Hepatocyte (in vitro differentiated cells): ENCODE data around the gene CIC. TPM values are rescaled to one million over a fixed set of nuclear protein-coding genes. Genes with fewer than 3 reads are reported as not detected.
"Not testable (repeated sequence)": the region's sequence is repeated elsewhere in the genome, so short reads cannot be mapped to it uniquely, and the experiment has no call there.

ENCODE experiments used
- DNase-seq: peaks from one replicate; pipeline ENCODE4 v3.0.0-alpha.2; 2016; ENCODE audit warnings: low spot score
- H2AFZ ChIP-seq: fragments of 200-600 bp; sonication (generic); 2 replicates; pipeline ENCODE4 v1.6.0; 2016; ENCODE audit warnings: antibody characterized with exemption, mild to moderate bottlenecking
- H3K27ac ChIP-seq: fragments of 200-600 bp; sonication (generic); 2 replicates; pipeline ENCODE4 v1.5.1; 2016; ENCODE audit warnings: mild to moderate bottlenecking
- H3K27me3 ChIP-seq: fragments of 200-600 bp; sonication (generic); 2 replicates; pipeline ENCODE4 v1.6.1; 2016
- H3K36me3 ChIP-seq: fragments of 200-600 bp; sonication (generic); replicated peaks from 2 replicates; pipeline ENCODE4 v1.5.1; 2016; ENCODE audit warnings: low read depth; ENCODE audit not compliant: insufficient read depth
- H3K4me1 ChIP-seq: fragments of 200-600 bp; sonication (generic); 2 replicates; pipeline ENCODE4 v1.5.1; 2016; ENCODE audit warnings: mild to moderate bottlenecking, moderate library complexity; ENCODE audit not compliant: insufficient read depth
- H3K4me2 ChIP-seq: fragments of 200-600 bp; sonication (generic); 2 replicates; pipeline ENCODE4 v1.6.0; 2016
- H3K4me3 ChIP-seq: fragments of 200-600 bp; sonication (generic); 2 replicates; pipeline ENCODE4 v1.5.1; 2016; ENCODE audit warnings: mild to moderate bottlenecking
- H3K79me2 ChIP-seq: fragments of 200-600 bp; sonication (generic); 2 replicates; pipeline ENCODE4 v1.6.0; 2017; ENCODE audit warnings: mild to moderate bottlenecking
- H3K9me2 ChIP-seq: fragments of 200-600 bp; sonication (generic); replicated peaks from 2 replicates; pipeline ENCODE4 v1.6.0; 2017; ENCODE audit warnings: mild to moderate bottlenecking; ENCODE audit not compliant: insufficient read depth
- H3K9me3 ChIP-seq: fragments of 200-600 bp; sonication (generic); 2 replicates; pipeline ENCODE4 v1.5.1; 2016; ENCODE audit warnings: low read depth, mild to moderate bottlenecking
- H4K20me1 ChIP-seq: fragments of 200-600 bp; sonication (generic); 2 replicates; pipeline ENCODE4 v1.6.0; 2016; ENCODE audit warnings: mild to moderate bottlenecking; ENCODE audit not compliant: insufficient read depth, poor library complexity, severe bottlenecking
- CTCF ChIP-seq: fragments of 200-600 bp; sonication (generic); IDR thresholded peaks from 2 replicates; pipeline ENCODE4 v1.5.1; 2016; ENCODE audit warnings: antibody characterized with exemption, mild to moderate bottlenecking; ENCODE audit not compliant: poor library complexity
- EZH2 ChIP-seq: fragments of 200-600 bp; sonication (generic); IDR thresholded peaks from 2 replicates; pipeline ENCODE4 v1.6.1; 2016; ENCODE audit warnings: antibody characterized with exemption, mild to moderate bottlenecking, borderline replicate concordance
- EZH2phosphoT487 ChIP-seq: fragments of 200-600 bp; sonication (generic); IDR thresholded peaks from one replicate; pipeline ENCODE4 v1.6.1; 2018; ENCODE audit warnings: antibody characterized with exemption, mild to moderate bottlenecking, low read depth, moderate library complexity; ENCODE audit not compliant: unreplicated experiment, severe bottlenecking
- WGBS: methylation state at CpG from one replicate; pipeline ENCODE4 v1.1.6; 2016; ENCODE audit warnings: low lambda C conversion rate; ENCODE audit errors: missing lambda C conversion rate; 5-methylcytosine and 5-hydroxymethylcytosine counted together
- polyA plus RNA-seq: library from polyadenylated mRNA; unstranded; fragments of >200 nt; fragmentation: Nextera tagmentation; extraction: Ambion mirVana; gene quantifications from 2 replicates; pipeline ENCODE4 v1.2.1, GENCODE V29; 2016
- total RNA-seq: library from RNA; depleted of rRNA; stranded (reverse); fragments of >200 nt; gene quantifications from 2 replicates; pipeline ENCODE4 v1.2.3, GENCODE V29; 2014

CIC gene
- total and polyA plus RNA-seq, 2 experiments from 2014 or later, result 17.4 to 23.2 TPM

- TF ChIP-seq EZH2phosphoT487, result no peak
- no peak for TF ChIP-seq EZH2
- TF ChIP-seq CTCF, result no peak
- Histone ChIP-seq H3K36me3 (no peaks in the 10 kb centered on the region), H3K4me3 (no peak overlapping the region), H2AFZ (no peak overlapping the region), H3K27me3 (no peaks in the 10 kb centered on the region), H3K9me3 (no peaks in the 10 kb centered on the region), H3K4me2 (no peak overlapping the region), H3K27ac (peak overlapping the region; percentile 12), H3K79me2 (peaks cover 67% of the 10 kb centered on the region), H3K4me1 (peaks cover 20% of the 10 kb centered on the region), H3K9me2 (no peaks in the 10 kb centered on the region), H4K20me1 (peaks cover 3% of the 10 kb centered on the region)
- no peak for DNase-seq
- WGBS, result 67% methylated on average over 2 of the region's 2 CpGs
Measured at GRCh38 chr19:42330241-42330711, 61.2 kb downstream of the CIC start.

GRCh38 chr19:42331333-42331732 lies 62.3 kb downstream of the CIC start:
- DNase-seq, H3K36me3 ChIP-seq, H3K4me3 ChIP-seq, H4K20me1 ChIP-seq, H3K27me3 ChIP-seq, H2AFZ ChIP-seq, H3K9me3 ChIP-seq, H3K27ac ChIP-seq, H3K9me2 ChIP-seq, H3K4me2 ChIP-seq: not testable (repeated sequence)
- Histone ChIP-seq H3K79me2 (peaks cover 60% of the 10 kb centered on the region), H3K4me1 (peaks cover 19% of the 10 kb centered on the region)
- WGBS, result 94% methylated on average over 3 of the region's 3 CpGs

- no peaks in the 10 kb centered on the region for H3K27me3 ChIP-seq
- no peak for TF ChIP-seq EZH2phosphoT487
- no peak for TF ChIP-seq CTCF
- TF ChIP-seq EZH2, result no peak
- no peak overlapping the region for H3K4me2 ChIP-seq
- peaks cover 3% of the 10 kb centered on the region for H4K20me1 ChIP-seq
- no peak overlapping the region for H3K27ac ChIP-seq
- H3K9me2 ChIP-seq, result no peaks in the 10 kb centered on the region
- 89% methylated on average over 4 of the region's 6 CpGs for WGBS
- DNase-seq, result no peak
- peaks cover 12% of the 10 kb centered on the region for H3K4me1 ChIP-seq
- H3K9me3 ChIP-seq, result no peaks in the 10 kb centered on the region
- peaks cover 53% of the 10 kb centered on the region for H3K79me2 ChIP-seq
- H2AFZ ChIP-seq, result no peak overlapping the region
- no peak overlapping the region for H3K4me3 ChIP-seq
- no peaks in the 10 kb centered on the region for H3K36me3 ChIP-seq
Measured at GRCh38 chr19:42332059-42332458, 63.0 kb downstream of the CIC start.

GRCh38 chr19:42333018-42333417 lies 64.0 kb downstream of the CIC start:
- H3K4me1 ChIP-seq, result peaks cover 5% of the 10 kb centered on the region
- no peak overlapping the region for H3K4me3 ChIP-seq
- H3K9me3 ChIP-seq, result no peaks in the 10 kb centered on the region
- TF ChIP-seq EZH2phosphoT487, result no peak
- H3K27me3 ChIP-seq, result no peaks in the 10 kb centered on the region
- WGBS, result 83% methylated on average over 3 of the region's 3 CpGs
- no peak overlapping the region for H3K4me2 ChIP-seq
- no peak for DNase-seq
- H4K20me1 ChIP-seq, result peaks cover 3% of the 10 kb centered on the region
- H3K79me2 ChIP-seq, result peaks cover 44% of the 10 kb centered on the region
- no peak overlapping the region for H2AFZ ChIP-seq
- H3K9me2 ChIP-seq, result no peaks in the 10 kb centered on the region
- H3K36me3 ChIP-seq, result no peaks in the 10 kb centered on the region
- no peak overlapping the region for H3K27ac ChIP-seq
